ENCODE results near the gene TSHZ2.

Gene TSHZ2

DNA sequence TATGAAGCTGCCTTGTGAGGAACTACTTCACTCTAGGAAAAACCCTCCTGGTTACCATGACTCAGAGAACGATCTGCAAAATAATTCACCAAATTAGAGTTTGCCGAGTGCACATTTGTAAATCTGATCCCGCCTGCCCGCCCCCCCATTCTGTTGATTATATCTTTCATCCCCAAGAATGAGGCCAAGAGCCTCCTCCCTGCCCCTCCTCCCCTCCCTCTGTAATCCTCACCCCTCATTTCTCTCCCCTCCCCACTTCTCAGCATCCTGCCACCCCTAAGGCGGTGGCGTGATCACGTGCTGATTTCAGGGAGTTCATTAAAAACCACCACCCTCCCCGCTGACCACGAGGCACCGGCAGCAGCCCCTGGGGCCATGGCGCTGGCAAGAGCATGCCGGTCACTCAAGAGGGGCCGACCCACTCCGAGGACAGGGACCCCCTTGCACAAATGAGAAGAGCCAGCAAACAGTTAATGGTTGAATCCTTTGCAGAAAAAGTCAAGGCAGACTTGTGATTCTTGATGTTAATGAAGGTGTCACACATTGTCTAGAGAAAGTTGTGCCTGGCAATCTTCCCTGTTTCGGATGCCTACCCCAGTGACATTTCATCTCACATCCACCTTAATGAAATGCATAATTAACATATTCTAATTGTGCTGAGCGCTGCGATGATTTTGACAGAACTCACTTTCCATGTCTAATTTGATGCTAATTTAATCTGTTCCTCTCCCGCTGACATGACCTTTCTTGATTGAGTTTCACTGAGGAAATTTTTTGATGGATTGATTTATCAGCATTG, 373.6 kb downstream of the TSHZ2 start:
- TF ChIP-seq, protein P1, sequence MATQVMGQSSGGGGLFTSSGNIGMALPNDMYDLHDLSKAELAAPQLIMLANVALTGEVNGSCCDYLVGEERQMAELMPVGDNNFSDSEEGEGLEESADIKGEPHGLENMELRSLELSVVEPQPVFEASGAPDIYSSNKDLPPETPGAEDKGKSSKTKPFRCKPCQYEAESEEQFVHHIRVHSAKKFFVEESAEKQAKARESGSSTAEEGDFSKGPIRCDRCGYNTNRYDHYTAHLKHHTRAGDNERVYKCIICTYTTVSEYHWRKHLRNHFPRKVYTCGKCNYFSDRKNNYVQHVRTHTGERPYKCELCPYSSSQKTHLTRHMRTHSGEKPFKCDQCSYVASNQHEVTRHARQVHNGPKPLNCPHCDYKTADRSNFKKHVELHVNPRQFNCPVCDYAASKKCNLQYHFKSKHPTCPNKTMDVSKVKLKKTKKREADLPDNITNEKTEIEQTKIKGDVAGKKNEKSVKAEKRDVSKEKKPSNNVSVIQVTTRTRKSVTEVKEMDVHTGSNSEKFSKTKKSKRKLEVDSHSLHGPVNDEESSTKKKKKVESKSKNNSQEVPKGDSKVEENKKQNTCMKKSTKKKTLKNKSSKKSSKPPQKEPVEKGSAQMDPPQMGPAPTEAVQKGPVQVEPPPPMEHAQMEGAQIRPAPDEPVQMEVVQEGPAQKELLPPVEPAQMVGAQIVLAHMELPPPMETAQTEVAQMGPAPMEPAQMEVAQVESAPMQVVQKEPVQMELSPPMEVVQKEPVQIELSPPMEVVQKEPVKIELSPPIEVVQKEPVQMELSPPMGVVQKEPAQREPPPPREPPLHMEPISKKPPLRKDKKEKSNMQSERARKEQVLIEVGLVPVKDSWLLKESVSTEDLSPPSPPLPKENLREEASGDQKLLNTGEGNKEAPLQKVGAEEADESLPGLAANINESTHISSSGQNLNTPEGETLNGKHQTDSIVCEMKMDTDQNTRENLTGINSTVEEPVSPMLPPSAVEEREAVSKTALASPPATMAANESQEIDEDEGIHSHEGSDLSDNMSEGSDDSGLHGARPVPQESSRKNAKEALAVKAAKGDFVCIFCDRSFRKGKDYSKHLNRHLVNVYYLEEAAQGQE (IDR thresholded peaks at IDR 0.05; ENCODE audit: insufficient read depth in 1 of 2, low read depth in 2 of 2, low read length in 2 of 2): no peak
- TF ChIP-seq SIN3A (IDR thresholded peaks at IDR 0.05; ENCODE audit: borderline replicate concordance, insufficient read depth, low read length): no peak
- TF ChIP-seq TAF1 (IDR thresholded peaks at IDR 0.05; ENCODE audit: borderline replicate concordance, insufficient read depth, low read length): no peak
- TF ChIP-seq POLR2AphosphoS5 (IDR thresholded peaks at IDR 0.05; ENCODE audit: low read depth, low read length): no peak
- TF ChIP-seq FOXP2 (optimal IDR thresholded peaks at IDR 0.05; ENCODE audit: borderline replicate concordance, extremely low read depth, extremely low read length, insufficient read depth): no peak

DNA sequence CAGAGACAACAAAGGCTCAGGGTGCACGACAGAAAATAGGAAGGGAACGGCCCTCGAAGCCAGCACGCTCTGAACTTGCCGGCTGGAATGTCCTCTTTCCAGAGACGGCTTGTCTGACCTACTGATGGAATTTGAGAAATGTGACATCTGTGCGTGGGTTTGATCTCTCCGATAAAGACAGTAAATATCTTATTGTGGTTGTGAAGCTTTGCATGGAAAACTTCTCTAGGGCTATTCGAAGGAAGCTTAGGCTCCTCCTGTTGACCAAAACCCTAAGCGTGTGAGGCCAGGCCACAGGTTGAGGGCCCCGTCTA, 374.1 kb downstream of the TSHZ2 start:
- TF ChIP-seq SIN3A (IDR thresholded peaks at IDR 0.05; ENCODE audit: borderline replicate concordance, insufficient read depth, low read length): no peak
- TF ChIP-seq POLR2AphosphoS5 (IDR thresholded peaks at IDR 0.05; ENCODE audit: low read depth, low read length): no peak
- TF ChIP-seq TAF1 (IDR thresholded peaks at IDR 0.05; ENCODE audit: borderline replicate concordance, insufficient read depth, low read length): no peak
- TF ChIP-seq, protein P1 (IDR thresholded peaks at IDR 0.05; ENCODE audit: insufficient read depth in 1 of 2, low read depth in 2 of 2, low read length in 2 of 2): no peak
- no peak for TF ChIP-seq FOXP2 (optimal IDR thresholded peaks at IDR 0.05; ENCODE audit: borderline replicate concordance, extremely low read depth, extremely low read length, insufficient read depth)

DNA sequence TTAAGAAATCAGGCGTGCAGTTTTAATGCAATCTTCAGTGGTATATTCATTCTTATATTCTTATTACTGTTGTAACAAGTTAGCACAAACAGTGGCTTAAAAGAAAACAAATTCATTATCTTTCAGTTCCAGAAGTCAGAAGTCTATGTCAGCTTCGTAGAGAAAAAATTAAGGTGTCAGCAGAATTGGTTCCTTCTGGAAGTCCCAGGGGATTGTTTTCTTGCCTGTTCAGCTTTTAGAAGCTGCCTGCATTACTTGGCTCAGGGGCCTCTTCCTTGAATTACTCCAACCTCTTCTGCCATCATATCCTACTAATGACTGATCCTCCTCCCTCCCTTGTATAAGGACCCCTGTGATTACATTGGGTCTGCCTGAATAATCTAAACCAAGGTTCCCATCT, 377.6 kb downstream of the TSHZ2 start:
- TF ChIP-seq POLR2AphosphoS5 (IDR thresholded peaks at IDR 0.05; ENCODE audit: low read depth, low read length): no peak
- no peak for TF ChIP-seq FOXP2 (optimal IDR thresholded peaks at IDR 0.05; ENCODE audit: borderline replicate concordance, extremely low read depth, extremely low read length, insufficient read depth)
- TF ChIP-seq, protein P1 (IDR thresholded peaks at IDR 0.05; ENCODE audit: insufficient read depth in 1 of 2, low read depth in 2 of 2, low read length in 2 of 2): no peak
- no peak for TF ChIP-seq SIN3A (IDR thresholded peaks at IDR 0.05; ENCODE audit: borderline replicate concordance, insufficient read depth, low read length)
- TF ChIP-seq TAF1 (IDR thresholded peaks at IDR 0.05; ENCODE audit: borderline replicate concordance, insufficient read depth, low read length): no peak

DNA sequence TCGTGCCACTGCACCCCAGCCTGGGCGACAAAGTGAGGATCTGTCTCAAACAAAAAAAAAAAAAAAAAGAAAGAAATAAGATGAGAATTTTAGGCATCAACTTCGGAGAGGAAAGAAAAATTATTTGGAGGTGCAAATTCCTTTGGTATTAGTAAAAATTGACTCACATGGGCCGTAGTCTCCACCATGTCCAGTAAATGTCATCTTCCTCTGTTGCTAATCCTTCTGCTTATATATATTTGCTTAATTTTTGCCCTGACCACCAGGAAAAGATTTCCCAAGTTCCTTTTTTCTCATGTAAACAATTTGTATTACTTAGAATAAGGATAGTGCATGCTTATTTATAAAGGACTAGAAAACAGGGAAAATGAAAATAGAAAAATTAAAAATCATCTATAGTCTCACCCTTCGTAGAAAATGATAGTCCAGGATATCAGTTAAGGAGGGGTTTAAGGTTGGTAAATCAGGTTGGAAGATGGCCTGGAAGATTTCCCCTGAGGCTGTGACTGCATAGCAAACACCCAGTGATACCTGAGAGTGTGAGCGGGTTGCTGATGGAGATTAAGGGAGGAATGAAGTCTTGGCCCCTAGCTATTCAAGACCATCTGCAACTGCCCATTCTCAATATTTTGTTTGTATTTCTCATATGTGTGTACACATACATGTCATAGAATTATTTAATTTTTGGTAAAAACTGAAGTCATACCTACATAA, 380.7 kb downstream of the TSHZ2 start:
- TF ChIP-seq TAF1 (IDR thresholded peaks at IDR 0.05; ENCODE audit: borderline replicate concordance, insufficient read depth, low read length): no peak
- no peak for TF ChIP-seq POLR2AphosphoS5 (IDR thresholded peaks at IDR 0.05; ENCODE audit: low read depth, low read length)
- TF ChIP-seq FOXP2 (optimal IDR thresholded peaks at IDR 0.05; ENCODE audit: borderline replicate concordance, extremely low read depth, extremely low read length, insufficient read depth): no peak
- TF ChIP-seq SIN3A (IDR thresholded peaks at IDR 0.05; ENCODE audit: borderline replicate concordance, insufficient read depth, low read length): no peak
- TF ChIP-seq, protein P1 (IDR thresholded peaks at IDR 0.05; ENCODE audit: insufficient read depth in 1 of 2, low read depth in 2 of 2, low read length in 2 of 2): no peak

Data from PFSK-1 (cell line).